A549 (cell line): ENCODE measurements around the gene UBN1. TPM values are rescaled to one million over a fixed set of nuclear protein-coding genes. Genes with fewer than 3 reads are reported as not detected.
A peak's percentile ranks its signal among the peaks of the same experiment; 100 is the strongest.

Experiments
- ATAC-seq, 2 experiments: fragments of 200-7000 bp in 1 of 2; fragments of >200 bp in 1 of 2; cut with Nextera tagmentation in 1 of 2; cut with Tn5 transposase in 1 of 2; 3 replicates each; pipeline versions ENCODE4 v1.8.0 to v1.9.1; 2018 to 2020; ENCODE audit warnings: mild to moderate bottlenecking in 1 of 2, moderate library complexity in 1 of 2
- CTCF ChIA-PET: fragments of 300-600 bp; sonication (Branson Sonifier 250); formaldehyde crosslinking; extraction: SDS; loops from one replicate; lab custom pipeline; 2021; ENCODE audit warnings: antibody characterized with exemption, inconsistent platforms; lab: Yijun Ruan, JAX
- POLR2A ChIA-PET: fragments of 350-600 bp; formaldehyde crosslinking; extraction: SDS; loops from one replicate; lab custom pipeline; 2021; ENCODE audit warnings: antibody characterized with exemption, inconsistent platforms; lab: Yijun Ruan, JAX
- DNase-seq, 2 experiments: peaks; one replicate each; pipeline versions ENCODE4 v3.0.0 to v3.0.0-alpha.2; 2011 to 2016; ENCODE audit warnings: low read depth in 1 of 2, low spot score in 1 of 2
- FAIRE-seq: peaks from 2 replicates; lab custom pipeline; 2011; peaks lifted over from hg19 to GRCh38; lab: Jason Lieb, UNC
- H3K27ac ChIP-seq, 2 experiments: fragments of >200 bp; sonication (Bioruptor Twin); formaldehyde crosslinking; 3 replicates each; pipeline ENCODE4 v1.5.1; 2016 to 2017
- H3K4me1 ChIP-seq: fragments of >200 bp; sonication (Bioruptor Twin); formaldehyde crosslinking; 3 replicates; pipeline ENCODE4 v1.6.1; 2016
- H3K4me2 ChIP-seq: fragments of >200 bp; sonication (Bioruptor Twin); formaldehyde crosslinking; 3 replicates; pipeline ENCODE4 v1.6.1; 2016
- H3K4me3 ChIP-seq: fragments of >200 bp; sonication (Bioruptor Twin); formaldehyde crosslinking; 3 replicates; pipeline ENCODE4 v1.5.1; 2016
- H3K9me3 ChIP-seq: fragments of >200 bp; sonication (Bioruptor Twin); formaldehyde crosslinking; 3 replicates; pipeline ENCODE4 v1.6.1; 2016
- CBX2 ChIP-seq: fragments of 200-600 bp; sonication (generic); IDR thresholded peaks from 2 replicates; pipeline ENCODE4 v1.6.1; 2016; ENCODE audit warnings: low read depth, mild to moderate bottlenecking, borderline replicate concordance
- CEBPB ChIP-seq, 2 experiments: fragments of >200 bp in 1 of 2; sonication (Bioruptor Twin) in 1 of 2; formaldehyde crosslinking in 1 of 2; IDR thresholded peaks; 2 replicates each; pipeline ENCODE4 v1.6.1; 2012 to 2016
- EHF ChIP-seq: fragments of 250-450 bp; sonication (Bioruptor Pico); IDR thresholded peaks from 2 replicates; pipeline ENCODE4 v1.5.0; 2020; ENCODE audit warnings: mild to moderate bottlenecking
- EP300 ChIP-seq, 2 experiments: fragments of >200 bp; sonication (Bioruptor Twin); formaldehyde crosslinking; IDR thresholded peaks; 2 replicates in 1 of 2; 3 replicates in 1 of 2; pipeline ENCODE4 v1.6.1; 2016 to 2017
- FOSB ChIP-seq: fragments of 250-450 bp; sonication (Bioruptor Pico); IDR thresholded peaks from 2 replicates; pipeline ENCODE4 v1.5.0; 2020; ENCODE audit warnings: mild to moderate bottlenecking, moderate library complexity
- FOSL2 ChIP-seq, 2 experiments: fragments of 450-650 bp in 1 of 2; fragments of >200 bp in 1 of 2; sonication (Bioruptor Twin) in 1 of 2; formaldehyde crosslinking; IDR thresholded peaks; 2 replicates each; pipeline versions ENCODE4 v1.5.0 to v1.6.1; 2016 to 2020; ENCODE audit warnings: mild to moderate bottlenecking in 1 of 2, moderate library complexity in 1 of 2
- FOXS1 ChIP-seq: fragments of 250-450 bp; sonication (Bioruptor Pico); IDR thresholded peaks from 2 replicates; pipeline ENCODE4 v1.5.0; 2020; ENCODE audit warnings: mild to moderate bottlenecking, moderate library complexity
- HDAC2 ChIP-seq: fragments of 200-600 bp; sonication (generic); IDR thresholded peaks from 2 replicates; pipeline ENCODE4 v1.6.1; 2016
- HES2 ChIP-seq: fragments of >200 bp; sonication (Bioruptor Twin); formaldehyde crosslinking; IDR thresholded peaks from 2 replicates; pipeline ENCODE4 v1.6.1; 2016
- HMGXB4 ChIP-seq: fragments of 250-450 bp; sonication (Bioruptor Pico); IDR thresholded peaks from 2 replicates; pipeline ENCODE4 v1.5.0; 2021; ENCODE audit warnings: mild to moderate bottlenecking, moderate library complexity, borderline replicate concordance
- HOXA7 ChIP-seq: fragments of 250-450 bp; sonication (Bioruptor Pico); IDR thresholded peaks from 2 replicates; pipeline ENCODE4 v1.5.0; 2020; ENCODE audit warnings: mild to moderate bottlenecking, moderate library complexity
- HOXB5 ChIP-seq: fragments of 250-450 bp; sonication (Bioruptor Pico); IDR thresholded peaks from 2 replicates; pipeline ENCODE4 v1.5.0; 2020; ENCODE audit warnings: mild to moderate bottlenecking, moderate library complexity
- MAX ChIP-seq: IDR thresholded peaks from 2 replicates; pipeline ENCODE4 v1.6.1; 2012
- MAZ ChIP-seq: fragments of 150-350 bp; IDR thresholded peaks from 2 replicates; pipeline ENCODE4 v1.6.1; 2014; ENCODE audit warnings: antibody characterized with exemption, low read depth, low read length, borderline replicate concordance
- NFE2L2 ChIP-seq: fragments of 150-350 bp; conservative IDR thresholded peaks from 2 replicates; pipeline ENCODE4 v1.6.1; 2014; ENCODE audit warnings: low read length
- NPAS2 ChIP-seq: fragments of 250-450 bp; sonication (Bioruptor Pico); IDR thresholded peaks from 2 replicates; pipeline ENCODE4 v1.8.0; 2022; ENCODE audit warnings: mild to moderate bottlenecking, moderate library complexity, borderline replicate concordance
- POLR2AphosphoS2 ChIP-seq: conservative IDR thresholded peaks from 2 replicates; pipeline ENCODE4 v1.6.1; 2012; ENCODE audit warnings: low read length, improper control_type of control experiment, inconsistent platforms
- REST ChIP-seq: fragments of 200-600 bp; sonication (generic); IDR thresholded peaks from 2 replicates; pipeline ENCODE4 v1.6.1; 2016; ENCODE audit warnings: antibody characterized with exemption, mild to moderate bottlenecking, moderate library complexity
- TFCP2L1 ChIP-seq: fragments of 250-450 bp; sonication (Bioruptor Pico); IDR thresholded peaks from 2 replicates; pipeline ENCODE4 v1.5.0; 2021; ENCODE audit warnings: mild to moderate bottlenecking
- TP53 ChIP-seq: fragments of 250-450 bp; sonication (Bioruptor Pico); IDR thresholded peaks from 2 replicates; pipeline ENCODE4 v1.5.0; 2021; ENCODE audit warnings: mild to moderate bottlenecking, moderate library complexity
- USF2 ChIP-seq: fragments of 450-650 bp; IDR thresholded peaks from 2 replicates; pipeline ENCODE4 v1.6.1; 2014; ENCODE audit warnings: antibody characterized with exemption
- ZNF302 ChIP-seq: fragments of 250-450 bp; sonication (Bioruptor Pico); IDR thresholded peaks from 2 replicates; pipeline ENCODE4 v1.9.0; 2021; ENCODE audit warnings: inconsistent platforms, mild to moderate bottlenecking, moderate library complexity
- WGBS: methylation state at CpG from one replicate; pipeline ENCODE4 v1.1.6; 2017; ENCODE audit errors: missing lambda C conversion rate; 5-methylcytosine and 5-hydroxymethylcytosine counted together
- polyA plus RNA-seq, 4 experiments: library from polyadenylated mRNA; depleted of rRNA in 3 of 4; stranded (reverse); fragments of >200 nt; fragmentation: RNase III in 1 of 4; extraction: RNeasy Plus Mini Kit Qiagen cat#74134 plus additional on column Dnase treatment in 1 of 4; gene quantifications; 2 replicates in 3 of 4; 3 replicates in 1 of 4; pipeline ENCODE4 v1.2.3, GENCODE V29; 2011 to 2017

The UBN1 gene
- polyA plus RNA-seq, 2 of the 4 experiments (the other 2 are of a cell fraction), result 14.2 to 20.0 TPM

GRCh38 chr16:4893103-4893862 lies 46.0 kb downstream of the UBN1 start:
- Histone ChIP-seq H3K4me1 (no peaks in the 10 kb centered on the region), H3K4me2 (no peak overlapping the region), H3K27ac (no peak overlapping the region), H3K9me3 (no peaks in the 10 kb centered on the region), H3K4me3 (no peak overlapping the region)
- FAIRE-seq (no peak), DNase-seq (no peak), ATAC-seq (no peak)
- CTCF ChIA-PET, result interaction anchor here (1.1 to 3.0 kb wide), 5 partner anchors 19 to 63 kb away, joined by 3 to 11 read pairs (median 3); no protein-coding TSS in a partner anchor
- POLR2A ChIA-PET, result no interaction called here
- WGBS, result 90% methylated on average over 10 of the region's 26 CpGs
- no peak for TF ChIP-seq FOSL2 (IDR thresholded peaks at IDR 0.05)
- no peak for TF ChIP-seq FOSL2 (CRISPR knock-in tag; IDR thresholded peaks at IDR 0.05)
- no peak for TF ChIP-seq NFE2L2
- TF ChIP-seq HOXB5, result no peak
- no peak for TF ChIP-seq NPAS2 (CRISPR knock-in tag)
- no peak for TF ChIP-seq EHF (CRISPR knock-in tag)
- TF ChIP-seq EP300 (IDR thresholded peaks at IDR 0.05), result no peak
- TF ChIP-seq HDAC2, result no peak

- DNase-seq (peak; percentile 36 to 39), FAIRE-seq (no peak), ATAC-seq (peak in 1 of 2 experiments; percentile 79; a peak in 3 of 6 replicates)
- Histone ChIP-seq H3K27ac (no peak overlapping the region), H3K9me3 (no peaks in the 10 kb centered on the region), H3K4me1 (no peaks in the 10 kb centered on the region), H3K4me2 (no peak overlapping the region), H3K4me3 (no peak overlapping the region)
- CTCF ChIA-PET, result interaction anchor here (0.9 to 3.0 kb wide), 3 partner anchors 11 to 62 kb away, joined by 3 to 11 read pairs (median 3); no protein-coding TSS in a partner anchor
- TF ChIP-seq USF2 (peak; percentile 86), MAZ (no peak)
- WGBS, result 91% methylated on average over 21 of the region's 22 CpGs
- POLR2A ChIA-PET, result no interaction called here
These were observed 47.2 kb downstream of the UBN1 start for GRCh38 chr16:4894276-4895150.

- H3K4me1 ChIP-seq, result no peaks in the 10 kb centered on the region
- no peak for ATAC-seq
- no peak overlapping the region for H3K4me2 ChIP-seq
- no peak overlapping the region for H3K27ac ChIP-seq
- DNase-seq, result no peak
- ChIA-PET POLR2A (no interaction called here), CTCF (interaction anchor here (3.0 kb wide), 1 partner anchor 61 kb away, joined by 11 read pairs; no protein-coding TSS in a partner anchor)
- H3K4me3 ChIP-seq, result no peak overlapping the region
- TF ChIP-seq MAZ, result no peak
- no peak for TF ChIP-seq HOXA7 (CRISPR knock-in tag)
- no peak for TF ChIP-seq FOXS1 (CRISPR knock-in tag)
- TF ChIP-seq TP53 (CRISPR knock-in tag), result no peak
- TF ChIP-seq REST, result no peak
- TF ChIP-seq POLR2AphosphoS2, result no peak
- TF ChIP-seq MAX, result no peak
- no peak for TF ChIP-seq HDAC2
- no peak for TF ChIP-seq NFE2L2
- no peak for TF ChIP-seq TFCP2L1
- no peak for TF ChIP-seq HMGXB4 (CRISPR knock-in tag)
- no peak for TF ChIP-seq CEBPB (IDR thresholded peaks at IDR 0.05)
- TF ChIP-seq FOSB (CRISPR knock-in tag), result no peak
- TF ChIP-seq HES2, result no peak
- no peak for TF ChIP-seq ZNF302 (CRISPR knock-in tag)
- no peak for TF ChIP-seq EHF (CRISPR knock-in tag)
- no peak for TF ChIP-seq CBX2
- TF ChIP-seq NPAS2 (CRISPR knock-in tag), result no peak
- H3K9me3 ChIP-seq, result no peaks in the 10 kb centered on the region
- 92% methylated on average over 13 of the region's 13 CpGs for WGBS
- FAIRE-seq, result no peak
These were observed 48.1 kb downstream of the UBN1 start for GRCh38 chr16:4895366-4895765.
